DND-41 (cell line): ENCODE measurements around the gene ICA1.

Experiments
- ATAC-seq: fragments of 200-7000 bp; cut with Tn5 transposase; 3 replicates; pipeline ENCODE4 v1.9.1; 2021; ENCODE audit warnings: low read depth; ENCODE audit not compliant: insufficient read depth
- DNase-seq: peaks from one replicate; pipeline ENCODE4 v3.0.0-alpha.2; 2020
- H2AFZ ChIP-seq: 2 replicates; pipeline ENCODE4 v1.6.0; 2012; ENCODE audit warnings: low read depth, low read length
- H3K27ac ChIP-seq: 2 replicates; pipeline ENCODE4 v1.5.1; 2012; ENCODE audit warnings: low read length, inconsistent platforms
- H3K27me3 ChIP-seq: fragments of 200-600 bp; sonication (generic); 2 replicates; pipeline ENCODE4 v1.6.0; 2012; ENCODE audit warnings: low read length, mild to moderate bottlenecking, inconsistent platforms; ENCODE audit not compliant: insufficient read depth, poor library complexity
- H3K36me3 ChIP-seq: 2 replicates; pipeline ENCODE4 v1.5.1; 2012; ENCODE audit warnings: low read length, inconsistent platforms; ENCODE audit not compliant: insufficient read depth
- H3K4me1 ChIP-seq: 2 replicates; pipeline ENCODE4 v1.5.1; 2012; ENCODE audit warnings: mild to moderate bottlenecking, low read length; ENCODE audit not compliant: insufficient read depth
- H3K4me2 ChIP-seq: 2 replicates; pipeline ENCODE4 v1.6.0; 2012; ENCODE audit warnings: mild to moderate bottlenecking, moderate library complexity, low read length, inconsistent platforms; ENCODE audit not compliant: insufficient read depth
- H3K4me3 ChIP-seq, 2 experiments: fragments of 200-600 bp in 1 of 2; shearing (Covaris generic) in 1 of 2; 2 replicates each; pipeline ENCODE4 v1.5.1; 2012 to 2016; ENCODE audit warnings: inconsistent platforms in 2 of 2, low read length in 2 of 2, mild to moderate bottlenecking in 2 of 2, low read depth in 1 of 2, moderate library complexity in 1 of 2
- H3K79me2 ChIP-seq: 2 replicates; pipeline ENCODE4 v1.6.0; 2012; ENCODE audit warnings: low read length, inconsistent platforms; ENCODE audit not compliant: insufficient read depth
- H3K9ac ChIP-seq: 2 replicates; pipeline ENCODE4 v1.6.0; 2012; ENCODE audit warnings: low read depth, mild to moderate bottlenecking, inconsistent platforms, low read length, moderate library complexity
- H3K9me3 ChIP-seq: 2 replicates; pipeline ENCODE4 v1.5.1; 2012; ENCODE audit warnings: low read length, moderate library complexity, mild to moderate bottlenecking, inconsistent platforms; ENCODE audit not compliant: insufficient read depth, severe bottlenecking
- H4K20me1 ChIP-seq: 2 replicates; pipeline ENCODE4 v1.6.0; 2012; ENCODE audit warnings: low read length; ENCODE audit not compliant: insufficient read depth
- EZH2 ChIP-seq: IDR thresholded peaks from 3 replicates; pipeline ENCODE4 v1.6.1; 2012; ENCODE audit warnings: borderline replicate concordance, low read depth, mild to moderate bottlenecking, moderate library complexity, low read length, inconsistent platforms; ENCODE audit not compliant: severe bottlenecking
- TF ChIP-seq, protein P1 (sequence below): IDR thresholded peaks from 2 replicates; pipeline ENCODE4 v1.5.1; 2012; ENCODE audit warnings: borderline replicate concordance, low read length, moderate library complexity, mild to moderate bottlenecking; ENCODE audit not compliant: poor library complexity, severe bottlenecking; ENCODE audit errors: extremely low read depth

Gene ICA1

DNA sequence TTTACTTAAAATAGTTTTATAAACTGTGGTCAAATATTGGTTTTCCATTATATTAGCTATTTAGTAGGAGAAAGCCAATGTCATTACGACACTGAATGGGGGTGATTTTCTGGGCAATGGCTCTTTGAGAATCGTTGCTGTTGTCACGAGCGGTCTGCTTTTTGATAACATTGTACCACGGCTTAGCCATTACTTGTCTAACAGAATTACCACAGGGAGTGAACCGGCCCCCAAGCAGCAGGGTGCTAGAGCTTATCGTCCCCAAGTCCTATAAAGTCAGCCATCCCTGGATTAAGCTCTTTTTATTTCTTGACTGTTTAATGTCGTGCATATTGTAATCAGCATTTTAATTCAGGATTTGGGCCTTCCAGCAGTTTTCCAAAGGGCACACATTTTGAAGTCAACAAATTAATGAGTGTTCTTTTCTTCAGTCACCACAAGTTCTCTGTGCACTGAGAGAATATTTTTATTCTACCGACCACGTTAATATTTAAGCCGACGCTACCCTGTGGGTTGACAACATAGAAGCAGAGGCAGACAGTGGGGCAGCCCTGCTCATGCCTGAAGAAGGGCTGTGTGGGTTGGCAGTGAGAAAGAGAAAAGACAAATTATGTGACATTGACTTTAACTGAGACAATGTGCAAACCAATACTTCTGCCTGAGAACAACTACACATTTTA is 125.8 kb downstream of the ICA1 start:
- no peak overlapping the region for H3K4me2 ChIP-seq
- no peaks in the 10 kb centered on the region for H3K27me3 ChIP-seq
- DNase-seq (no peak), ATAC-seq (no peak)
- H3K36me3 ChIP-seq, result no peaks in the 10 kb centered on the region
- H2AFZ ChIP-seq, result no peak overlapping the region
- no peaks in the 10 kb centered on the region for H3K79me2 ChIP-seq
- no peak overlapping the region for H3K27ac ChIP-seq
- no peaks in the 10 kb centered on the region for H3K9me3 ChIP-seq
- no peak for TF ChIP-seq EZH2
- TF ChIP-seq, protein P1, sequence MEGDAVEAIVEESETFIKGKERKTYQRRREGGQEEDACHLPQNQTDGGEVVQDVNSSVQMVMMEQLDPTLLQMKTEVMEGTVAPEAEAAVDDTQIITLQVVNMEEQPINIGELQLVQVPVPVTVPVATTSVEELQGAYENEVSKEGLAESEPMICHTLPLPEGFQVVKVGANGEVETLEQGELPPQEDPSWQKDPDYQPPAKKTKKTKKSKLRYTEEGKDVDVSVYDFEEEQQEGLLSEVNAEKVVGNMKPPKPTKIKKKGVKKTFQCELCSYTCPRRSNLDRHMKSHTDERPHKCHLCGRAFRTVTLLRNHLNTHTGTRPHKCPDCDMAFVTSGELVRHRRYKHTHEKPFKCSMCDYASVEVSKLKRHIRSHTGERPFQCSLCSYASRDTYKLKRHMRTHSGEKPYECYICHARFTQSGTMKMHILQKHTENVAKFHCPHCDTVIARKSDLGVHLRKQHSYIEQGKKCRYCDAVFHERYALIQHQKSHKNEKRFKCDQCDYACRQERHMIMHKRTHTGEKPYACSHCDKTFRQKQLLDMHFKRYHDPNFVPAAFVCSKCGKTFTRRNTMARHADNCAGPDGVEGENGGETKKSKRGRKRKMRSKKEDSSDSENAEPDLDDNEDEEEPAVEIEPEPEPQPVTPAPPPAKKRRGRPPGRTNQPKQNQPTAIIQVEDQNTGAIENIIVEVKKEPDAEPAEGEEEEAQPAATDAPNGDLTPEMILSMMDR, result no peak
- H4K20me1 ChIP-seq, result no peaks in the 10 kb centered on the region
- H3K9ac ChIP-seq, result no peak overlapping the region
- H3K4me1 ChIP-seq, result peaks cover 18% of the 10 kb centered on the region
- H3K4me3 ChIP-seq, result no peak overlapping the region

DNA sequence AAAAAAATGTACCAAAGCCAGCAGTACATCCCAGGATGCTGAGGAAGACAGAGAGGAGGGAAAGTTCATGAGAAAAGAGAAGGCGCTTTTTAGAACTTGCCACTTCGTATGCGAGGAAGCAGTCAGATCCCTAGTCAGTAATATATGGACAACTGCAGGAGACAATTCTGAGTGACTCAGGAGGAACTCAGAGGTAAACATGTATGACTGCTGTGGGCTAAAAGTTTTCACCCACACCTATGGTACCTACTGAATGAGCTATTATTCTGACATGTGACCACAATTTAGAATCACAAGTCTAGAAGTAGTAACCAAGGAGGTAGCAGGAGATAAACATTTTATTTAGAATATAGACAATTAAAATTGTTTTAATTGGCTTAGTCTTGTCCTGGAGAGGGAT is 126.5 kb downstream of the ICA1 start:
- Histone ChIP-seq H3K4me2 (no peak overlapping the region), H3K4me1 (peaks cover 23% of the 10 kb centered on the region), H3K27me3 (no peaks in the 10 kb centered on the region), H3K4me3 (no peak overlapping the region), H3K27ac (no peak overlapping the region), H2AFZ (no peak overlapping the region), H3K9me3 (no peaks in the 10 kb centered on the region), H3K79me2 (no peaks in the 10 kb centered on the region), H3K9ac (no peak overlapping the region), H4K20me1 (no peaks in the 10 kb centered on the region), H3K36me3 (no peaks in the 10 kb centered on the region)
- ATAC-seq, result no peak
- TF ChIP-seq, protein P1, result no peak
- no peak for TF ChIP-seq EZH2
- DNase-seq, result no peak

DNA sequence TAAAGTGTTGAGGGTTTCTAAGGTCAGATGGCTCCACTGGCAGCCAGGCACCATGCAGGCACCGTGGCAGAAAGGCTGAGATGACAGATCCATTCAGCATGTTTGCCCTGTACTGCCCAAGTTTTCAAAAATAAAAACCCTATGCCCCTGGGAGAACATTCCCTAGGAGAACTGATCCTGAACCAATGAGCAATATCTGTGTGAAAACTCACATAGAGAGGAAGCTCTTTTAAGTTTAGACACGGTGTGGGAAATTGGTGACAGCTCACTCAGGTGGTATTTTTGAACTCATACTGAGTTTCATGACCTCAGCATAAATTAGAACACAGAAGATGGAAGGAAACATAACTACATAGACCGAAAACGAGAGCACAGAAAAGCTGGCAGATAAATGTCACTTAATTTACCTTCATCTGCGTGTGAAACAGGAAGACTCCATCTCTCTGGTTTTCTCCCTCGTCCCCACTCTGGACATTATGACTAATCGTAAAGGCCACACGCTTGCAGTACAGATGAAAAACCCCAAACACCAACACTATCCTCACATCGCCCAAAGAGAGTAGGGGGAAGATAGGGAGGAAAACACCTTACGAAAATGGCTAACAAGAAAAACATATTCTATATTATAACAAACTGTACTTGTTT is 127.8 kb downstream of the ICA1 start:
- H3K27me3 ChIP-seq, result no peaks in the 10 kb centered on the region
- ATAC-seq (no peak), DNase-seq (no peak)
- TF ChIP-seq, protein P1, result no peak
- TF ChIP-seq EZH2, result no peak
- H3K9ac ChIP-seq, result no peak overlapping the region
- no peaks in the 10 kb centered on the region for H3K36me3 ChIP-seq
- H3K79me2 ChIP-seq, result no peaks in the 10 kb centered on the region
- H3K4me3 ChIP-seq, result no peak overlapping the region
- H3K9me3 ChIP-seq, result no peaks in the 10 kb centered on the region
- no peaks in the 10 kb centered on the region for H4K20me1 ChIP-seq
- H3K27ac ChIP-seq, result no peak overlapping the region
- H2AFZ ChIP-seq, result no peak overlapping the region
- H3K4me2 ChIP-seq, result no peak overlapping the region
- H3K4me1 ChIP-seq, result peaks cover 26% of the 10 kb centered on the region
